Measurements from ENCODE around the gene LGALSL. TPM values are rescaled to one million over a fixed set of nuclear protein-coding genes. Genes with fewer than 3 reads are reported as not detected.

The LGALSL gene
- total RNA-seq, 1 experiment from 2014 or later = 7.4 TPM

DNA sequence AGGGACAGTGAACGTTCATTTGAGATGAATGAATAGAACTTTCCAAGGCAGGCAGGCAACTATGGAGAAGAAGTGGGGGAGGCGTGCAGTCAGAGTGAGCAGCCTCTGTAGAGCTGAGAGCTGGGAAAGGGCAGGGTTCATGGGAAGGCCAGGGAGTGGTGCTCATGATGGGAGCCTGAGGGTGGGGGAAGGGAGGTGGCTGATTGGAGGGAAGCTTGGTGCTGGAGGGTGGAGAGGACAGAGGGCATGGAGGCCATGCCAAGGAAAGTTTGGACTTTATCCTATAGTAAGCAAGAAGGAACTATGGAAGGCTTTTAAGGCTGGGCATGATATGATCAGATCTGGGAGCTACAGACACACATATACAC is 47.6 kb upstream of the LGALSL start:
- no peak for TF ChIP-seq EZH2 (IDR thresholded peaks at IDR 0.05; ENCODE audit: borderline replicate concordance, low read depth, low read length, poor library complexity, severe bottlenecking)
- TF ChIP-seq, protein P1, sequence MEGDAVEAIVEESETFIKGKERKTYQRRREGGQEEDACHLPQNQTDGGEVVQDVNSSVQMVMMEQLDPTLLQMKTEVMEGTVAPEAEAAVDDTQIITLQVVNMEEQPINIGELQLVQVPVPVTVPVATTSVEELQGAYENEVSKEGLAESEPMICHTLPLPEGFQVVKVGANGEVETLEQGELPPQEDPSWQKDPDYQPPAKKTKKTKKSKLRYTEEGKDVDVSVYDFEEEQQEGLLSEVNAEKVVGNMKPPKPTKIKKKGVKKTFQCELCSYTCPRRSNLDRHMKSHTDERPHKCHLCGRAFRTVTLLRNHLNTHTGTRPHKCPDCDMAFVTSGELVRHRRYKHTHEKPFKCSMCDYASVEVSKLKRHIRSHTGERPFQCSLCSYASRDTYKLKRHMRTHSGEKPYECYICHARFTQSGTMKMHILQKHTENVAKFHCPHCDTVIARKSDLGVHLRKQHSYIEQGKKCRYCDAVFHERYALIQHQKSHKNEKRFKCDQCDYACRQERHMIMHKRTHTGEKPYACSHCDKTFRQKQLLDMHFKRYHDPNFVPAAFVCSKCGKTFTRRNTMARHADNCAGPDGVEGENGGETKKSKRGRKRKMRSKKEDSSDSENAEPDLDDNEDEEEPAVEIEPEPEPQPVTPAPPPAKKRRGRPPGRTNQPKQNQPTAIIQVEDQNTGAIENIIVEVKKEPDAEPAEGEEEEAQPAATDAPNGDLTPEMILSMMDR (conservative IDR thresholded peaks at IDR 0.05; ENCODE audit: low read depth, low read length) = no peak
- H3K4me3 ChIP-seq (ENCODE audit: low read depth, low read length, poor library complexity, severe bottlenecking) = no peak overlapping the region
- no peaks in the 10 kb centered on the region for H3K27me3 ChIP-seq (replicated peaks; ENCODE audit: insufficient read depth, low read depth, low read length, poor library complexity)
- CTCF ChIA-PET = no interaction called here
- POLR2A ChIA-PET (ENCODE audit: low non-redundant PET) = no interaction called here
- no peak overlapping the region for H3K27ac ChIP-seq (ENCODE audit: low read depth, low read length, poor library complexity, severe bottlenecking)
- no peak for DNase-seq (ENCODE audit: low spot score)
- H3K9me3 ChIP-seq (ENCODE audit: low read depth, low read length, poor library complexity, severe bottlenecking) = no peaks in the 10 kb centered on the region
- H3K4me1 ChIP-seq (ENCODE audit: insufficient read depth, low read length, poor library complexity, severe bottlenecking) = peaks cover 19% of the 10 kb centered on the region
- intact Hi-C loops (cut with micrococcal nuclease; ENCODE audit: unreplicated experiment) = no loop called here
- BruUV-seq (replicated peaks) = no TSS peak
- H3K36me3 ChIP-seq (ENCODE audit: insufficient read depth, low read length, poor library complexity, severe bottlenecking) = no peaks in the 10 kb centered on the region

- POLR2A ChIA-PET (ENCODE audit: low non-redundant PET) = no interaction called here
- BruUV-seq (replicated peaks) = no TSS peak
- Histone ChIP-seq H3K4me1 (ENCODE audit: insufficient read depth, low read length, poor library complexity, severe bottlenecking) (peaks cover 17% of the 10 kb centered on the region), H3K4me3 (ENCODE audit: low read depth, low read length, poor library complexity, severe bottlenecking) (no peak overlapping the region), H3K36me3 (ENCODE audit: insufficient read depth, low read length, poor library complexity, severe bottlenecking) (no peaks in the 10 kb centered on the region), H3K9me3 (ENCODE audit: low read depth, low read length, poor library complexity, severe bottlenecking) (no peaks in the 10 kb centered on the region), H3K27me3 (replicated peaks; ENCODE audit: insufficient read depth, low read depth, low read length, poor library complexity) (no peaks in the 10 kb centered on the region), H3K27ac (ENCODE audit: low read depth, low read length, poor library complexity, severe bottlenecking) (no peak overlapping the region)
- intact Hi-C loops (cut with micrococcal nuclease; ENCODE audit: unreplicated experiment) = no loop called here
- TF ChIP-seq, protein P1 (conservative IDR thresholded peaks at IDR 0.05; ENCODE audit: low read depth, low read length) = no peak
- no peak for TF ChIP-seq EZH2 (IDR thresholded peaks at IDR 0.05; ENCODE audit: borderline replicate concordance, low read depth, low read length, poor library complexity, severe bottlenecking)
- DNase-seq (ENCODE audit: low spot score) = no peak
- CTCF ChIA-PET = no interaction called here
These were observed 45.9 kb upstream of the LGALSL start for GRCh38 chr2:64408031-64408430.

GRCh38 chr2:64410671-64411070 is 43.3 kb upstream of the LGALSL start:
- BruUV-seq (replicated peaks) = no TSS peak
- Histone ChIP-seq H3K36me3 (ENCODE audit: insufficient read depth, low read length, poor library complexity, severe bottlenecking) (no peaks in the 10 kb centered on the region), H3K9me3 (ENCODE audit: low read depth, low read length, poor library complexity, severe bottlenecking) (no peaks in the 10 kb centered on the region), H3K4me3 (ENCODE audit: low read depth, low read length, poor library complexity, severe bottlenecking) (no peak overlapping the region), H3K27me3 (replicated peaks; ENCODE audit: insufficient read depth, low read depth, low read length, poor library complexity) (no peaks in the 10 kb centered on the region), H3K4me1 (ENCODE audit: insufficient read depth, low read length, poor library complexity, severe bottlenecking) (no peaks in the 10 kb centered on the region), H3K27ac (ENCODE audit: low read depth, low read length, poor library complexity, severe bottlenecking) (no peak overlapping the region)
- peak; percentile 12 for DNase-seq (ENCODE audit: low spot score)
- POLR2A ChIA-PET (ENCODE audit: low non-redundant PET) = interaction anchor here (0.5 kb wide), 1 partner anchor 58 kb away, joined by 3 read pairs; no protein-coding TSS in a partner anchor
- CTCF ChIA-PET = no interaction called here
- intact Hi-C loops (cut with micrococcal nuclease; ENCODE audit: unreplicated experiment) = no loop called here
- TF ChIP-seq, protein P1 (conservative IDR thresholded peaks at IDR 0.05; ENCODE audit: low read depth, low read length) = no peak
- TF ChIP-seq EZH2 (IDR thresholded peaks at IDR 0.05; ENCODE audit: borderline replicate concordance, low read depth, low read length, poor library complexity, severe bottlenecking) = no peak
